SH-SY5Y (cell line): Measurements from ENCODE around the gene PDZD2.

ENCODE experiments used
- GATA2 ChIP-seq: IDR thresholded peaks from 2 replicates; pipeline ENCODE4 v1.6.1; 2011; ENCODE audit warnings: mild to moderate bottlenecking, low read depth, low read length
- GATA3 ChIP-seq: IDR thresholded peaks from 2 replicates; pipeline ENCODE4 v1.6.1; 2011; ENCODE audit warnings: low read depth, mild to moderate bottlenecking, low read length, moderate library complexity

DNA sequence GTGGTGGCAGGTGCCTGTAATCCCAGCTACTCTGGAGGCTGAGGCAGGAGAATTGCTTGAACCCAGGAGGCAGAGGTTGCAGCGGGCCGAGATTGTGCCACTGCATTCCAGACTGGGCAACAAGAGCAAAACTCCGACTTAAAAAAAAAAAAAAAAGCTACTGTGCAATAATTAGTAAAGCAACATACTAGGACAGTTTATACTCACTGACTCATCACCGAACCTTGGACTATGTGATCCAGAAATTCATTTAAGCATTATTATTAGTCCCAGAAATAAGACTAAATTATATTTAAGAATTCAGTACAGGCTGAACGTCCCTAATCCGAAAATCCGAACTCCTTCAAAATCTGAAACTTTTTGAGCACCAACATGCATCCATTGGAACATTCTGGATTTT is 497.4 kb downstream of the PDZD2 start:
- TF ChIP-seq GATA2 (no peak), GATA3 (no peak)
